Hepatocyte (in vitro differentiated cells): ENCODE data around the gene SYT9. TPM values are rescaled to one million over a fixed set of nuclear protein-coding genes. Genes with fewer than 3 reads are reported as not detected.

Experiments
- DNase-seq: peaks from one replicate; pipeline ENCODE4 v3.0.0-alpha.2; 2016; ENCODE audit warnings: low spot score
- H2AFZ ChIP-seq: fragments of 200-600 bp; sonication (generic); 2 replicates; pipeline ENCODE4 v1.6.0; 2016; ENCODE audit warnings: antibody characterized with exemption, mild to moderate bottlenecking
- H3K27ac ChIP-seq: fragments of 200-600 bp; sonication (generic); 2 replicates; pipeline ENCODE4 v1.5.1; 2016; ENCODE audit warnings: mild to moderate bottlenecking
- H3K27me3 ChIP-seq: fragments of 200-600 bp; sonication (generic); 2 replicates; pipeline ENCODE4 v1.6.1; 2016
- H3K36me3 ChIP-seq: fragments of 200-600 bp; sonication (generic); replicated peaks from 2 replicates; pipeline ENCODE4 v1.5.1; 2016; ENCODE audit warnings: low read depth; ENCODE audit not compliant: insufficient read depth
- H3K4me1 ChIP-seq: fragments of 200-600 bp; sonication (generic); 2 replicates; pipeline ENCODE4 v1.5.1; 2016; ENCODE audit warnings: mild to moderate bottlenecking, moderate library complexity; ENCODE audit not compliant: insufficient read depth
- H3K4me2 ChIP-seq: fragments of 200-600 bp; sonication (generic); 2 replicates; pipeline ENCODE4 v1.6.0; 2016
- H3K4me3 ChIP-seq: fragments of 200-600 bp; sonication (generic); 2 replicates; pipeline ENCODE4 v1.5.1; 2016; ENCODE audit warnings: mild to moderate bottlenecking
- H3K79me2 ChIP-seq: fragments of 200-600 bp; sonication (generic); 2 replicates; pipeline ENCODE4 v1.6.0; 2017; ENCODE audit warnings: mild to moderate bottlenecking
- H3K9me2 ChIP-seq: fragments of 200-600 bp; sonication (generic); replicated peaks from 2 replicates; pipeline ENCODE4 v1.6.0; 2017; ENCODE audit warnings: mild to moderate bottlenecking; ENCODE audit not compliant: insufficient read depth
- H3K9me3 ChIP-seq: fragments of 200-600 bp; sonication (generic); 2 replicates; pipeline ENCODE4 v1.5.1; 2016; ENCODE audit warnings: low read depth, mild to moderate bottlenecking
- H4K20me1 ChIP-seq: fragments of 200-600 bp; sonication (generic); 2 replicates; pipeline ENCODE4 v1.6.0; 2016; ENCODE audit warnings: mild to moderate bottlenecking; ENCODE audit not compliant: insufficient read depth, poor library complexity, severe bottlenecking
- CTCF ChIP-seq: fragments of 200-600 bp; sonication (generic); IDR thresholded peaks from 2 replicates; pipeline ENCODE4 v1.5.1; 2016; ENCODE audit warnings: antibody characterized with exemption, mild to moderate bottlenecking; ENCODE audit not compliant: poor library complexity
- EZH2 ChIP-seq: fragments of 200-600 bp; sonication (generic); IDR thresholded peaks from 2 replicates; pipeline ENCODE4 v1.6.1; 2016; ENCODE audit warnings: antibody characterized with exemption, mild to moderate bottlenecking, borderline replicate concordance
- EZH2phosphoT487 ChIP-seq: fragments of 200-600 bp; sonication (generic); IDR thresholded peaks from one replicate; pipeline ENCODE4 v1.6.1; 2018; ENCODE audit warnings: antibody characterized with exemption, mild to moderate bottlenecking, low read depth, moderate library complexity; ENCODE audit not compliant: unreplicated experiment, severe bottlenecking
- WGBS: methylation state at CpG from one replicate; pipeline ENCODE4 v1.1.6; 2016; ENCODE audit warnings: low lambda C conversion rate; ENCODE audit errors: missing lambda C conversion rate; 5-methylcytosine and 5-hydroxymethylcytosine counted together
- polyA plus RNA-seq: library from polyadenylated mRNA; unstranded; fragments of >200 nt; fragmentation: Nextera tagmentation; extraction: Ambion mirVana; gene quantifications from 2 replicates; pipeline ENCODE4 v1.2.1, GENCODE V29; 2016
- total RNA-seq: library from RNA; depleted of rRNA; stranded (reverse); fragments of >200 nt; gene quantifications from 2 replicates; pipeline ENCODE4 v1.2.3, GENCODE V29; 2014

SYT9 gene
- total and polyA plus RNA-seq, 2 experiments from 2014 or later, result 0.22 to 1.3 TPM

GRCh38 chr11:7417328-7417727 is 165.6 kb downstream of the SYT9 start:
- Histone ChIP-seq H3K4me1 (no peaks in the 10 kb centered on the region), H3K9me2 (no peaks in the 10 kb centered on the region), H3K79me2 (no peaks in the 10 kb centered on the region), H3K36me3 (no peaks in the 10 kb centered on the region), H2AFZ (no peak overlapping the region), H3K27me3 (no peaks in the 10 kb centered on the region), H3K4me2 (no peak overlapping the region), H4K20me1 (no peaks in the 10 kb centered on the region), H3K9me3 (no peaks in the 10 kb centered on the region), H3K4me3 (no peak overlapping the region), H3K27ac (no peak overlapping the region)
- no peak for DNase-seq
- TF ChIP-seq EZH2 (no peak), EZH2phosphoT487 (no peak), CTCF (no peak)

GRCh38 chr11:7418061-7418460 is 166.4 kb downstream of the SYT9 start:
- no peak for DNase-seq
- H3K79me2 ChIP-seq, result no peaks in the 10 kb centered on the region
- no peaks in the 10 kb centered on the region for H4K20me1 ChIP-seq
- H3K9me3 ChIP-seq, result no peaks in the 10 kb centered on the region
- H3K27me3 ChIP-seq, result no peaks in the 10 kb centered on the region
- H3K27ac ChIP-seq, result no peak overlapping the region
- H3K4me1 ChIP-seq, result no peaks in the 10 kb centered on the region
- H3K9me2 ChIP-seq, result no peaks in the 10 kb centered on the region
- WGBS, result 78% methylated on average over 3 of the region's 3 CpGs
- H2AFZ ChIP-seq, result no peak overlapping the region
- no peak overlapping the region for H3K4me2 ChIP-seq
- H3K36me3 ChIP-seq, result no peaks in the 10 kb centered on the region
- H3K4me3 ChIP-seq, result no peak overlapping the region
- TF ChIP-seq CTCF, result no peak
- no peak for TF ChIP-seq EZH2
- TF ChIP-seq EZH2phosphoT487, result no peak

GRCh38 chr11:7418906-7419305 is 167.2 kb downstream of the SYT9 start:
- H3K27me3 ChIP-seq, result no peaks in the 10 kb centered on the region
- no peaks in the 10 kb centered on the region for H3K79me2 ChIP-seq
- no peaks in the 10 kb centered on the region for H3K4me1 ChIP-seq
- H3K4me2 ChIP-seq, result no peak overlapping the region
- no peak overlapping the region for H2AFZ ChIP-seq
- 89% methylated on average over 2 of the region's 2 CpGs for WGBS
- H3K36me3 ChIP-seq, result no peaks in the 10 kb centered on the region
- H3K27ac ChIP-seq, result no peak overlapping the region
- DNase-seq, result no peak
- no peaks in the 10 kb centered on the region for H4K20me1 ChIP-seq
- H3K9me2 ChIP-seq, result no peaks in the 10 kb centered on the region
- no peak overlapping the region for H3K4me3 ChIP-seq
- TF ChIP-seq CTCF (no peak), EZH2 (no peak), EZH2phosphoT487 (no peak)
- H3K9me3 ChIP-seq, result no peaks in the 10 kb centered on the region

- Histone ChIP-seq H3K4me1 (no peaks in the 10 kb centered on the region), H3K9me3 (no peaks in the 10 kb centered on the region), H3K4me3 (no peak overlapping the region), H2AFZ (no peak overlapping the region), H3K9me2 (no peaks in the 10 kb centered on the region), H3K27me3 (no peaks in the 10 kb centered on the region), H4K20me1 (no peaks in the 10 kb centered on the region), H3K79me2 (no peaks in the 10 kb centered on the region), H3K36me3 (no peaks in the 10 kb centered on the region), H3K27ac (no peak overlapping the region), H3K4me2 (no peak overlapping the region)
- WGBS, result 52% methylated on average over 1 of the region's 1 CpG
- no peak for TF ChIP-seq EZH2phosphoT487
- no peak for TF ChIP-seq CTCF
- TF ChIP-seq EZH2, result no peak
- no peak for DNase-seq
These were observed 169.4 kb downstream of the SYT9 start for GRCh38 chr11:7421136-7421535.
